Measurements from ENCODE around the gene DGCR8. TPM values are rescaled to one million over a fixed set of nuclear protein-coding genes. Genes with fewer than 3 reads are reported as not detected.
A peak's percentile ranks its signal among the peaks of the same experiment; 100 is the strongest.

DGCR8 gene
- total and polyA plus RNA-seq, 11 donors, result 8.8 to 22.1 (median 13.0) TPM

GRCh38 chr22:20111689-20112622 is 31.9 kb downstream of the DGCR8 start:
- Histone ChIP-seq H3K27me3 (no peaks in the 10 kb centered on the region), H3K4me1 (peaks cover 0 to 31% (median 10%) of the 10 kb centered on the region in 12 donors), H3K9me3 (no peaks in the 10 kb centered on the region), H3K4me3 (no peak overlapping the region), H3K27ac (peak overlapping the region in 3 of 12 donors; percentile 11 to 20 (median 19)), H3K36me3 (peaks cover 0 to 88% (median 77%) of the 10 kb centered on the region in 9 donors)
- WGBS, 4 donors, result 50 to 85% (median 72%) methylated on average over 2 to 7 of the region's 7 CpGs
- TF ChIP-seq CTCF (IDR thresholded peaks at IDR 0.05) (no peak), POLR2A (IDR thresholded peaks at IDR 0.05) (no peak)
- intact Hi-C loops (cut with DNase I), result loop anchor here in 2 of 10 donors (10.0 kb wide), 1 partner anchor 87 kb away; the partner anchor contains the start of gene TANGO2 (in 2 of the 2)
- DNase-seq (peak in 2 of 5 donors; percentile 28 to 37), ATAC-seq (no peak)

- H3K4me1 ChIP-seq, result peaks cover 0 to 34% (median 11%) of the 10 kb centered on the region in 12 donors
- H3K27ac ChIP-seq, result peak overlapping the region in 1 of 12 donors; percentile 19
- ATAC-seq, result no peak
- H3K4me3 ChIP-seq, result no peak overlapping the region
- 79 to 87% (median 82%) methylated on average over 16 to 26 of the region's 26 CpGs for WGBS, 4 donors
- no peaks in the 10 kb centered on the region for H3K9me3 ChIP-seq
- intact Hi-C loops (cut with DNase I), result loop anchor here in 2 of 10 donors (10.0 kb wide), 1 partner anchor 88 kb away; the partner anchor contains the start of gene TANGO2 (in 2 of the 2)
- peak in 2 of 5 donors; percentile 10 to 44 for DNase-seq
- H3K36me3 ChIP-seq, result peaks cover 0 to 79% (median 67%) of the 10 kb centered on the region in 9 donors
- H3K27me3 ChIP-seq, result no peaks in the 10 kb centered on the region
- TF ChIP-seq POLR2A (IDR thresholded peaks at IDR 0.05) (no peak), CTCF (IDR thresholded peaks at IDR 0.05) (no peak)
Measured at GRCh38 chr22:20112623-20113511, 32.8 kb downstream of the DGCR8 start.

GRCh38 chr22:20113551-20114310 is 33.7 kb downstream of the DGCR8 start:
- intact Hi-C loops (cut with DNase I), result loop anchor here in 2 of 10 donors (10.0 kb wide), 1 partner anchor 89 kb away; the partner anchor contains the start of gene TANGO2 (in 2 of the 2)
- 87 to 94% (median 91%) methylated on average over 11 to 19 of the region's 19 CpGs for WGBS, 4 donors

More at GRCh38 chr22:20113551-20114310, 33.7 kb downstream of the DGCR8 start:
- Histone ChIP-seq H3K36me3 (peaks cover 0 to 70% (median 61%) of the 10 kb centered on the region in 9 donors), H3K27me3 (no peaks in the 10 kb centered on the region), H3K4me3 (no peak overlapping the region), H3K4me1 (peaks cover 0 to 43% (median 19%) of the 10 kb centered on the region in 12 donors), H3K9me3 (no peaks in the 10 kb centered on the region), H3K27ac (no peak overlapping the region)
- ATAC-seq (no peak), DNase-seq (peak in 2 of 5 donors; percentile 22 to 58)
- no peak for TF ChIP-seq POLR2A (IDR thresholded peaks at IDR 0.05)
- no peak for TF ChIP-seq CTCF (IDR thresholded peaks at IDR 0.05)
